ELF-1 (cell line): ENCODE results near the gene ZBTB40.

Experiments used
- DNase-seq: peaks from one replicate; pipeline ENCODE4 v3.0.0-alpha.2; 2016; ENCODE audit warnings: low read depth, low spot score

The ZBTB40 gene

GRCh38 chr1:22471078-22471477, 19.4 kb downstream of the ZBTB40 start:
- DNase-seq = no peak

GRCh38 chr1:22471610-22472009, 20.0 kb downstream of the ZBTB40 start:
- no peak for DNase-seq

GRCh38 chr1:22472596-22472995, 20.9 kb downstream of the ZBTB40 start:
- DNase-seq = peak; percentile 23

- no peak for DNase-seq
These were observed 22.3 kb downstream of the ZBTB40 start for GRCh38 chr1:22473952-22474351.

- no peak for DNase-seq
These were observed 24.9 kb downstream of the ZBTB40 start for GRCh38 chr1:22476566-22476965.

- no peak for DNase-seq
These were observed 31.5 kb downstream of the ZBTB40 start for GRCh38 chr1:22483121-22483520.

GRCh38 chr1:22484706-22485345, 33.2 kb downstream of the ZBTB40 start:
- DNase-seq = no peak

GRCh38 chr1:22485431-22485830, 33.8 kb downstream of the ZBTB40 start:
- DNase-seq = no peak

- peak; percentile 37 for DNase-seq
These were observed 36.1 kb downstream of the ZBTB40 start for GRCh38 chr1:22487781-22488180.

- peak; percentile 68 for DNase-seq
These were observed 36.7 kb downstream of the ZBTB40 start for GRCh38 chr1:22488319-22488718.

- no peak for DNase-seq
These were observed 37.6 kb downstream of the ZBTB40 start for GRCh38 chr1:22489278-22489677.

- DNase-seq = no peak
These were observed 38.2 kb downstream of the ZBTB40 start for GRCh38 chr1:22489823-22490222.

- peak; percentile 81 for DNase-seq
These were observed 38.7 kb downstream of the ZBTB40 start for GRCh38 chr1:22490309-22490708.

- DNase-seq = no peak
These were observed 40.5 kb downstream of the ZBTB40 start for GRCh38 chr1:22491995-22492715.

GRCh38 chr1:22494144-22494543, 42.5 kb downstream of the ZBTB40 start:
- DNase-seq = no peak

- no peak for DNase-seq
These were observed 43.4 kb downstream of the ZBTB40 start for GRCh38 chr1:22494943-22495579.

GRCh38 chr1:22496536-22497160, 45.0 kb downstream of the ZBTB40 start:
- DNase-seq = no peak

- no peak for DNase-seq
These were observed 46.8 kb downstream of the ZBTB40 start for GRCh38 chr1:22498463-22498862.

- DNase-seq = no peak
These were observed 48.4 kb downstream of the ZBTB40 start for GRCh38 chr1:22500058-22500457.

- DNase-seq = peak; percentile 43
These were observed 48.8 kb downstream of the ZBTB40 start for GRCh38 chr1:22500471-22500870.

GRCh38 chr1:22502202-22502601, 50.6 kb downstream of the ZBTB40 start:
- DNase-seq = no peak

- no peak for DNase-seq
These were observed 52.2 kb downstream of the ZBTB40 start for GRCh38 chr1:22503721-22504410.
